GM23338 (cell line): Measurements from ENCODE around the gene KTI12. TPM values are rescaled to one million over a fixed set of nuclear protein-coding genes. Genes with fewer than 3 reads are reported as not detected.

Experiments used
- ATAC-seq: fragments of 200-7000 bp; cut with Tn5 transposase; 3 replicates; pipeline ENCODE4 v1.9.1; 2020
- DNase-seq: peaks from one replicate; pipeline ENCODE4 v3.0.0-alpha.2; 2015; ENCODE audit warnings: low spot score
- H2AFZ ChIP-seq: fragments of 200-600 bp; sonication (generic); 2 replicates; pipeline ENCODE4 v1.8.0; 2016; ENCODE audit warnings: antibody characterized with exemption, mild to moderate bottlenecking, moderate library complexity
- H3F3A ChIP-seq: fragments of 200-600 bp; sonication (generic); replicated peaks from 2 replicates; pipeline ENCODE4 v1.8.0; 2017; ENCODE audit warnings: antibody characterized with exemption, mixed run types, low read depth
- H3K27ac ChIP-seq: fragments of 200-600 bp; sonication (generic); 2 replicates; pipeline ENCODE4 v1.6.1; 2016; ENCODE audit warnings: low read depth
- H3K27me3 ChIP-seq: fragments of 200-600 bp; sonication (generic); 2 replicates; pipeline ENCODE4 v1.8.0; 2016; ENCODE audit warnings: mild to moderate bottlenecking, mixed run types, moderate library complexity; ENCODE audit not compliant: insufficient read depth
- H3K36me3 ChIP-seq: fragments of 200-600 bp; sonication (generic); 2 replicates; pipeline ENCODE4 v1.8.0; 2016; ENCODE audit warnings: mild to moderate bottlenecking; ENCODE audit not compliant: insufficient read depth
- H3K4me1 ChIP-seq: fragments of 200-600 bp; sonication (generic); 2 replicates; pipeline ENCODE4 v1.8.0; 2016; ENCODE audit warnings: mild to moderate bottlenecking, moderate library complexity; ENCODE audit not compliant: insufficient read depth
- H3K4me2 ChIP-seq: fragments of 200-600 bp; sonication (generic); 2 replicates; pipeline ENCODE4 v1.7.1; 2017; ENCODE audit warnings: mixed run types
- H3K4me3 ChIP-seq: fragments of 200-600 bp; sonication (generic); 2 replicates; pipeline ENCODE4 v1.6.1; 2016; ENCODE audit warnings: mixed run types
- H3K79me2 ChIP-seq: fragments of 200-600 bp; sonication (generic); replicated peaks from 2 replicates; pipeline ENCODE4 v1.8.0; 2017; ENCODE audit warnings: mild to moderate bottlenecking; ENCODE audit not compliant: insufficient read depth
- H3K9me2 ChIP-seq: fragments of 200-600 bp; sonication (generic); 2 replicates; pipeline ENCODE4 v1.8.0; 2017; ENCODE audit not compliant: insufficient read depth
- H4K20me1 ChIP-seq: fragments of 200-600 bp; sonication (generic); replicated peaks from 2 replicates; pipeline ENCODE4 v1.8.0; 2017; ENCODE audit warnings: mild to moderate bottlenecking; ENCODE audit not compliant: insufficient read depth
- H3K27ac Mint-ChIP-seq: 2 replicates; pipeline ENCODE4 v1.8.0; 2020; ENCODE audit warnings: inconsistent platforms, mild to moderate bottlenecking, moderate library complexity, mixed read lengths
- H3K27me3 Mint-ChIP-seq: 3 replicates; pipeline ENCODE4 v1.8.0; 2022; ENCODE audit warnings: low read depth, mild to moderate bottlenecking, moderate library complexity, mixed read lengths, inconsistent platforms; ENCODE audit not compliant: insufficient read depth, poor library complexity
- H3K36me3 Mint-ChIP-seq: 3 replicates; pipeline ENCODE4 v1.8.0; 2021; ENCODE audit warnings: low read depth, mild to moderate bottlenecking, inconsistent platforms, moderate library complexity, mixed read lengths
- H3K4me1 Mint-ChIP-seq: 3 replicates; pipeline ENCODE4 v1.8.0; 2020; ENCODE audit warnings: mild to moderate bottlenecking, inconsistent platforms, mixed read lengths
- H3K4me3 Mint-ChIP-seq: 3 replicates; pipeline ENCODE4 v1.8.0; 2021; ENCODE audit warnings: moderate library complexity, mild to moderate bottlenecking, inconsistent platforms, mixed read lengths
- H3K9me3 Mint-ChIP-seq: 3 replicates; pipeline ENCODE4 v1.8.0; 2020; ENCODE audit warnings: moderate library complexity, mild to moderate bottlenecking, inconsistent platforms, mixed read lengths
- CTCF ChIP-seq, 2 experiments: fragments of 200-600 bp in 1 of 2; sonication (generic) in 1 of 2; conservative IDR thresholded peaks; 2 replicates each; pipeline versions ENCODE4 v1.5.1 to v1.6.1; 2016 to 2017; ENCODE audit warnings: antibody characterized with exemption in 2 of 2, low read depth in 2 of 2, mild to moderate bottlenecking in 2 of 2, moderate library complexity in 1 of 2
- ETS1 ChIP-seq: IDR thresholded peaks from 2 replicates; pipeline ENCODE4 v1.6.1; 2016; ENCODE audit warnings: antibody characterized with exemption
- JUNB ChIP-seq: IDR thresholded peaks from one replicate; pipeline ENCODE4 v1.6.1; 2016; ENCODE audit warnings: antibody characterized with exemption; ENCODE audit not compliant: unreplicated experiment
- POLR2AphosphoS5 ChIP-seq: IDR thresholded peaks from 2 replicates; pipeline ENCODE4 v1.6.1; 2016; ENCODE audit warnings: antibody characterized with exemption, low read depth
- REST ChIP-seq: IDR thresholded peaks from one replicate; pipeline ENCODE4 v1.6.1; 2018; ENCODE audit warnings: antibody characterized with exemption; ENCODE audit not compliant: unreplicated experiment
- ZNF114 ChIP-seq: fragments of 250-450 bp; sonication (Bioruptor Pico); IDR thresholded peaks from 2 replicates; pipeline ENCODE4 v1.5.0; 2020; ENCODE audit warnings: mild to moderate bottlenecking, moderate library complexity
- polyA plus RNA-seq: library from polyadenylated mRNA; unstranded; fragments of >200 nt; fragmentation: Nextera tagmentation; extraction: Ambion mirVana; gene quantifications from 2 replicates; pipeline ENCODE4 v1.2.1, GENCODE V29; 2016
- total RNA-seq: library from RNA; depleted of rRNA; stranded (reverse); fragments of >200 nt; shearing (Covaris generic); gene quantifications from 2 replicates; pipeline ENCODE4 v1.2.3, GENCODE V29; 2014

KTI12 gene
- total and polyA plus RNA-seq, 2 experiments from 2014 or later: 8.7 to 13.0 TPM

DNA sequence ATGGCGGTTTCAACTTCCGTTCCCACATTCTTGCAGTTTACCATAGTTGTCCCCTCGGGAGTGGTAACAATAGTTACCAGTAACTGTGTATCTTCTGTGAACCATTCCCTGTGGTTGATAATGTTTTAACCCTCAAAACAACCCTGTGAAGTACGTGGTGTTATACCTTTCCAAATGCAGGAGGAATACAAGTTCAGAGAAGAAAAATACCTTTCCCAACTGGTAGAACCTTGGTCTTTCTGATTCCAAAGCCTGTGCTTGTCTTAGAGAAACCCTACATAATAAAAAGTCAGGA is 23.3 kb upstream of the KTI12 start (continued):
- TF ChIP-seq REST (no peak), JUNB (no peak), CTCF (conservative IDR thresholded peaks at IDR 0.05; ENCODE audit: low read depth in 2 of 2) (no peak)

- peaks cover 9% of the 10 kb centered on the region for H3K27me3 Mint-ChIP-seq
Measured at GRCh38 chr1:52056163-52056936, 22.7 kb upstream of the KTI12 start, which contains the start of gene BTF3L4. Gene BTF3L4 (plus strand): TSS chr1:52056295. CDS start chr1:52059848, 3,553 bp downstream.

More at GRCh38 chr1:52056163-52056936, 22.7 kb upstream of the KTI12 start, which contains the start of gene BTF3L4:
- H3F3A ChIP-seq: no peaks in the 10 kb centered on the region; the same call in 1 of the 2 replicates
- peak within 1 kb of the TSS; percentile 99 for H3K27ac ChIP-seq
- Mint-ChIP-seq H3K4me1 (peaks cover 24% of the 10 kb centered on the region), H3K4me3 (peak within 1 kb of the TSS; percentile 98), H3K27ac (peak within 1 kb of the TSS; percentile 100), H3K36me3 (peaks cover 51% of the 10 kb centered on the region), H3K9me3 (no peaks in the 10 kb centered on the region)
- peaks cover 84% of the 10 kb centered on the region for H3K79me2 ChIP-seq
- peaks cover 15% of the 10 kb centered on the region for H3K36me3 ChIP-seq
- H3K9me2 ChIP-seq: no peaks in the 10 kb centered on the region
- peak within 1 kb of the TSS; percentile 83 for H3K4me3 ChIP-seq
- peak; percentile 98 for DNase-seq
- ATAC-seq: peak; percentile 90
- no peak within 1 kb of the TSS; the same call in 1 of the 2 replicates for H2AFZ ChIP-seq
- TF ChIP-seq ZNF114 (no peak), POLR2AphosphoS5 (peak; percentile 91), ETS1 (peak; percentile 42; the same call in 1 of the 2 replicates)
- peak within 1 kb of the TSS; percentile 92 for H3K4me2 ChIP-seq
- H3K4me1 ChIP-seq: peaks cover 20% of the 10 kb centered on the region
- H4K20me1 ChIP-seq: peaks cover 14% of the 10 kb centered on the region; the same call in 1 of the 2 replicates
- no peaks in the 10 kb centered on the region for H3K27me3 ChIP-seq
